WTC11 (cell line): Measurements from ENCODE around the gene FNDC3A.

Experiments used
- GABPB1 ChIP-seq: sonication (generic); formaldehyde crosslinking; IDR thresholded peaks from 2 replicates; pipeline ENCODE4 v1.8.1; 2023; ENCODE audit warnings: mild to moderate bottlenecking, missing genetic modification reagents
- HMGXB4 ChIP-seq: sonication (generic); formaldehyde crosslinking; IDR thresholded peaks from 2 replicates; pipeline ENCODE4 v1.8.1; 2023; ENCODE audit warnings: mild to moderate bottlenecking, moderate library complexity, missing genetic modification reagents
- SP1 ChIP-seq: sonication (generic); formaldehyde crosslinking; conservative IDR thresholded peaks from 2 replicates; pipeline ENCODE4 v1.8.1; 2022; ENCODE audit warnings: missing genetic modification reagents
- TF ChIP-seq, protein P1 (sequence below): fragments of 200-600 bp; IDR thresholded peaks from 2 replicates; pipeline ENCODE4 v1.8.0; 2022; ENCODE audit warnings: antibody characterized with exemption

DNA sequence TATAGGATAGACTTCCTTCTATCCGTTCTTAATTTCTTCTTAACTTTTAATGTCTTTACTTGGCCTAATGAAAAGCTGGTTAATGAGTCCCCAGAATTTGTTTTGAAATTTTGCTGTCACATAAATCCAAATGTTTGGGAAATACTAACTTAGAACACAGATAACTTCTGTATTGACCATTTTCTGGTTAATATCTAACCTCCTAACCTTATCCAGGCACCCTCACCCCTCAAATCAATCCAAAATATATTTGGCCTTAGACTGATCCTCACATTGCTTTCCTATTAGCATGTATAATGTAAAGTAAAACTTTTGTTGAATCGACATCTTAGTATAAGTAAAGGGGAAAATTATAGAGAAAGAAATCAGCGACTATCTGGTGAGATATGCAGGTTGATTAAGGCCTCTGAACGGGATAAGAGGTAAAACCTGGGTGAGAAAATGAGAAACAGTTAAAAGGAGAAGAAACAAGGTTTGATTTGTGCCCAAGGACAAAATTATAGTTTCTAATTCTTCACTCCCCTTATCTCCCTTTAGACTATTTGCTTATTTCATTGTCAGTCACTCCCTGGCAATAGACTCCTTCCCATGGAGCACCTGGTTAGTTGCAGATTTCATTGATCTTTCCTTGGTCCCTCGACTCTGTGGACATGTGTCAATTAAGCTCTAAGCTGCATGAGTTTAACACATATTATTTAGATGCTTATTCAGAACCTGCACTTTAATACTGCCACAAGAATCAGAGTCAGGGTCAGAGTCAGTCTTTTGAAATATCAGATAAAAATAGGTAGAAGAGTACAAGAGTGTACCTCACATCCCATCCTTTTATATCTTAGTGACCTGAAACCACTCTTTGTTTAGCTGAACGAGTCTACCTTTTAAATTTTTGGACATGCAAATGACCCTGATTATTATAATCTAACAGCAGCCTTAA is 125.2 kb downstream of the FNDC3A start:
- TF ChIP-seq, protein P1, sequence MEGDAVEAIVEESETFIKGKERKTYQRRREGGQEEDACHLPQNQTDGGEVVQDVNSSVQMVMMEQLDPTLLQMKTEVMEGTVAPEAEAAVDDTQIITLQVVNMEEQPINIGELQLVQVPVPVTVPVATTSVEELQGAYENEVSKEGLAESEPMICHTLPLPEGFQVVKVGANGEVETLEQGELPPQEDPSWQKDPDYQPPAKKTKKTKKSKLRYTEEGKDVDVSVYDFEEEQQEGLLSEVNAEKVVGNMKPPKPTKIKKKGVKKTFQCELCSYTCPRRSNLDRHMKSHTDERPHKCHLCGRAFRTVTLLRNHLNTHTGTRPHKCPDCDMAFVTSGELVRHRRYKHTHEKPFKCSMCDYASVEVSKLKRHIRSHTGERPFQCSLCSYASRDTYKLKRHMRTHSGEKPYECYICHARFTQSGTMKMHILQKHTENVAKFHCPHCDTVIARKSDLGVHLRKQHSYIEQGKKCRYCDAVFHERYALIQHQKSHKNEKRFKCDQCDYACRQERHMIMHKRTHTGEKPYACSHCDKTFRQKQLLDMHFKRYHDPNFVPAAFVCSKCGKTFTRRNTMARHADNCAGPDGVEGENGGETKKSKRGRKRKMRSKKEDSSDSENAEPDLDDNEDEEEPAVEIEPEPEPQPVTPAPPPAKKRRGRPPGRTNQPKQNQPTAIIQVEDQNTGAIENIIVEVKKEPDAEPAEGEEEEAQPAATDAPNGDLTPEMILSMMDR = no peak
- TF ChIP-seq GABPB1 (CRISPR knock-in tag) (no peak), HMGXB4 (CRISPR knock-in tag) (no peak), SP1 (CRISPR knock-in tag) (no peak)
